Mucosa of rectum (tissue), 2 donors: ENCODE measurements around the gene DDX51.

Experiments used
- H3K27ac ChIP-seq, 2 donors: one replicate each; pipeline ENCODE4 v1.7.0; 2013; ENCODE audit warnings: inconsistent platforms in 2 of 2, low read depth in 2 of 2, low read length in 2 of 2
- H3K27me3 ChIP-seq, 2 donors: one replicate each; pipeline ENCODE4 v1.7.0; 2013; ENCODE audit warnings: low read length in 2 of 2; ENCODE audit not compliant: control insufficient read depth in 2 of 2, insufficient read depth in 2 of 2
- H3K36me3 ChIP-seq, 2 donors: one replicate each; pipeline ENCODE4 v1.7.0; 2013; ENCODE audit warnings: low read length in 2 of 2; ENCODE audit not compliant: control insufficient read depth in 2 of 2, insufficient read depth in 2 of 2
- H3K4me1 ChIP-seq, 2 donors: one replicate each; pipeline ENCODE4 v1.7.0; 2013; ENCODE audit warnings: low read length in 2 of 2, mild to moderate bottlenecking in 1 of 2; ENCODE audit not compliant: control insufficient read depth in 2 of 2, insufficient read depth in 2 of 2
- H3K4me3 ChIP-seq, 2 donors: one replicate each; pipeline ENCODE4 v1.7.0; 2013; ENCODE audit warnings: low read length in 2 of 2
- H3K9ac ChIP-seq, 2 donors: one replicate each; pipeline ENCODE4 v1.7.0; 2013; ENCODE audit warnings: low read length in 2 of 2, low read depth in 1 of 2, mild to moderate bottlenecking in 1 of 2
- H3K9me3 ChIP-seq, 2 donors: one replicate each; pipeline ENCODE4 v1.7.0; 2013; ENCODE audit warnings: low read length in 2 of 2; ENCODE audit not compliant: control insufficient read depth in 2 of 2
- donor health status: healthy.
- donor health status: Normal muscosa, but diverticular disease.

DDX51 gene

DNA sequence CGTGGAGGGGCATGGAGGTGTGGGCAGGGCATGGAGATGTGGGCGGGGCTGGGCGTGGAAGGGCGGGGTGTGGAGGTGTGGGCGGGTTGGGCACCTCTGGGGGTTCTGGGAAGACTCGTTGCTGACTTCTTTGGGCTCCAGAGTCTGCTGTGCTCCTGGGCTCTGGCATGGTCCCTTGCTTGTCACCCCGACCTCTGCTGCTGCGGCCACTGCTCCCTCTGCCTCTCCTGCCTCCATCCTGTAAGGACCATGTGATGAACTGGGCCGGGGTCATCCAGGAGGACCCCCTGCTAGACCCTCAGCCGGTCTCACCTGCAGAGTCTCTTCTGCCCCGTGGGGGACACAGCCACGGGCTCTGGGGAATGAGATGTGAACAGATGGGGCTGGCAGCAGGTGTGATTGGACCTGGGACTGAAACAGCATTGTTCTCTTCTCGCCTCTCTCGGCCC is 15.5 kb upstream of the DDX51 start:
- H3K36me3 ChIP-seq: peaks cover 19% of the 10 kb centered on the region in 2 donors
- H3K4me3 ChIP-seq: no peak overlapping the region
- no peak overlapping the region for H3K9ac ChIP-seq

GRCh38 chr12:132158677-132159554 is 14.8 kb upstream of the DDX51 start:
- peaks cover 3 to 5% of the 10 kb centered on the region in 2 donors for H3K4me1 ChIP-seq
- no peaks in the 10 kb centered on the region for H3K9me3 ChIP-seq
- no peaks in the 10 kb centered on the region for H3K27me3 ChIP-seq
- no peak overlapping the region for H3K27ac ChIP-seq
- peaks cover 19% of the 10 kb centered on the region in 2 donors for H3K36me3 ChIP-seq
- no peak overlapping the region for H3K4me3 ChIP-seq
- no peak overlapping the region for H3K9ac ChIP-seq

More for the DNA sequence above, 15.5 kb upstream of the DDX51 start:
- Histone ChIP-seq H3K9me3 (no peaks in the 10 kb centered on the region), H3K4me1 (no peaks in the 10 kb centered on the region), H3K27ac (no peak overlapping the region), H3K27me3 (no peaks in the 10 kb centered on the region)

DNA sequence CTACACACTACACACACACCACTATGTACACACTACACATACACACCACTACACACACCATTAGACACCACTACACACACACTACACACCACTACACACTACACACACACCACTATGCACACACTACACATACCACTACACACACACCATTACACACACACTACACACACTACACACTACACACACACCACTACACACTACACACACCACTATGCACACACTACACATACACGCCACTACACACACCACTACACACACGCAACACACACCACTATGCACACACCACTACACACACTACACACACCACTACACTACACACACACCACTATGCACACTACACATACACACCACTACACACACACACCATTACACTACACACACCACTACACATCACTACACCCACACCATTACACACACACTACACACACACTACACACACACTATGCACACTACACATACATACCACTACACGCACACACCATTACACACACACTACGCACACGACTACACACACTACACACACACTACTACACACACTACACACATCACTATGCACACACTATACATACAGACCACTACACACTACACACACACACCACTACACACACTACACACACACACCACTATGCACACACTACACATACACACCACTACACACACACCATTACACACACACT is 13.8 kb upstream of the DDX51 start:
- Histone ChIP-seq H3K4me1 (peaks cover 4 to 6% of the 10 kb centered on the region in 2 donors), H3K4me3 (no peak overlapping the region), H3K9me3 (no peaks in the 10 kb centered on the region), H3K36me3 (peaks cover 19% of the 10 kb centered on the region in 2 donors), H3K27me3 (no peaks in the 10 kb centered on the region), H3K9ac (no peak overlapping the region), H3K27ac (no peak overlapping the region)

- H3K4me3 ChIP-seq: no peak overlapping the region
- no peak overlapping the region for H3K9ac ChIP-seq
- peaks cover 19% of the 10 kb centered on the region in 2 donors for H3K36me3 ChIP-seq
- H3K9me3 ChIP-seq: no peaks in the 10 kb centered on the region
- H3K27ac ChIP-seq: no peak overlapping the region
- H3K4me1 ChIP-seq: peaks cover 4 to 6% of the 10 kb centered on the region in 2 donors
- no peaks in the 10 kb centered on the region for H3K27me3 ChIP-seq
These were observed 12.6 kb upstream of the DDX51 start for GRCh38 chr12:132156573-132157325.

- Histone ChIP-seq H3K4me1 (peaks cover 4 to 6% of the 10 kb centered on the region in 2 donors), H3K36me3 (peaks cover 19% of the 10 kb centered on the region in 2 donors), H3K4me3 (no peak overlapping the region), H3K27ac (no peak overlapping the region), H3K9me3 (no peaks in the 10 kb centered on the region), H3K27me3 (no peaks in the 10 kb centered on the region), H3K9ac (no peak overlapping the region)
These were observed 11.9 kb upstream of the DDX51 start for GRCh38 chr12:132155771-132156572.

- H3K27ac ChIP-seq: no peak overlapping the region
- H3K9ac ChIP-seq: no peak overlapping the region
- no peak overlapping the region for H3K4me3 ChIP-seq
- H3K9me3 ChIP-seq: no peaks in the 10 kb centered on the region
- peaks cover 4 to 6% of the 10 kb centered on the region in 2 donors for H3K4me1 ChIP-seq
- peaks cover 19% of the 10 kb centered on the region in 2 donors for H3K36me3 ChIP-seq
- no peaks in the 10 kb centered on the region for H3K27me3 ChIP-seq
These were observed 11.0 kb upstream of the DDX51 start for GRCh38 chr12:132154941-132155770.

DNA sequence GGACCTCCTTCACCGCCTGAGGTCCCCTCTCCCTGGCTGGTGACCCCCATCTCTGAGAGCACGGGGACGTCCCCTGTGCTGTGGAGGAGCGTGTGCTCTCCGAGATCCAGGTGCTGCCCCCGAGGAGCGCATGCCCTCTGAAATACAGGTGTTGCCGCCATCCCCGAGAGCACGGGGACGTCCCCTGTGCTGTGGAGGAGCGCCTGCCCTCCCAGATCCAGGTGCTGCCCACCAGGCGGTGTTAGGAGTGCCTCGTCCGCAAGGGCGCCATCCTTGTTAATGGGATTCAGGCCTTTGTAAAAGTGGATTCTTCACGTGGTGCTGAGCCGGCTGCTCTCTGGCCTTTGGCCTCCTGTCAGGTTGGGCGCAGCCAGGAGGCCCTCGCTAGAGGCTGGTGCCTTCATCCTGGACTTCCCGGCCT is 10.2 kb upstream of the DDX51 start:
- no peak overlapping the region for H3K27ac ChIP-seq
- peak overlapping the region; percentile 43 for H3K4me3 ChIP-seq
- no peaks in the 10 kb centered on the region for H3K9me3 ChIP-seq
- no peaks in the 10 kb centered on the region for H3K27me3 ChIP-seq
- H3K9ac ChIP-seq: peak overlapping the region in 1 of 2 donors; percentile 53
- peaks cover 19 to 22% of the 10 kb centered on the region in 2 donors for H3K36me3 ChIP-seq
- H3K4me1 ChIP-seq: peaks cover 4 to 6% of the 10 kb centered on the region in 2 donors

DNA sequence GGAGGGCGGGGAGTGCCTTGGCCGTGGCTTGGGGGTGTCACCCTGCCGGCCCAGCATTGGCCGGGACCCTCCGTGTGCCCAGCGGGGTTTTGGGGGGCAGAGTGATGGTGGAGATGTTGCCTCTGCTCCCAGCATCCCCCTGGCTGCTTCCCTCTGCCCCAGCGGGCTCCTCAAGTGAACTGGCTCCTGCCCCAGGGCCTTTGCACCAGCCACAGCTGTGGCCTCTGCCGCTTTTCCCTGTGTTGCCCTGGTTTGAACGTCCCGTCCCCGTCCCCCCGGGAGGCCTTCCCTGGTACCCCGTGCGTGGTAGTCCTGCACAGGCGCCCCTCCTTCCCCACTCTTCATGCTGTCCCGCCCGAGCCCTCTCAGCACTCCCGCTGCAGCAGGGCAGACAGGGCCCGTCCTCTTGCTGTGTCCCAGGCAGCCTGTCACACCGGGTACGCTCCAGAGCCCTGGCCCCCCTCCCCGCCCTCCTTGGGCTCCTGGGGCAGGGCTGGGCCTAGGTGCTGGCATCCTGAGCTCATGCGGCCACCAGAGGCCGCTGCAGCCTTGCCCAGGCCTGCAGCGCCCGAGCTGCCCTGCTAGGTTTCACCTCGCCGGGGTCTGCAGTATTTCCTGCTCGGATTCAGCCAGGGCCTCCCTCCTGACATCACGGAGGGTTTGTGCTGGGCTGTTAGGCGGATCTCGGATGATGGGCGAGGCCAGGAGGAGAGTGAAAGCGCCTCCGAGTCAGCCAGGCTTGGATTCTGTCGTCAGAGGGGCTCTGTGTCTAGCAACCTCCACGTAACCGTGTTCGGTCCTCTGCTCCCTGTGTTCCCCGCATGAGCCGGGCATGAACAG is 9.6 kb upstream of the DDX51 start:
- Histone ChIP-seq H3K9ac (peak overlapping the region in 1 of 2 donors; percentile 53), H3K9me3 (no peaks in the 10 kb centered on the region), H3K4me1 (peaks cover 4 to 6% of the 10 kb centered on the region in 2 donors), H3K27me3 (no peaks in the 10 kb centered on the region), H3K36me3 (peaks cover 19 to 22% of the 10 kb centered on the region in 2 donors), H3K27ac (no peak overlapping the region), H3K4me3 (peak overlapping the region; percentile 43)
